Gastroesophageal sphincter (tissue), 3 donors: ENCODE data around the gene ALOX12B.

ENCODE experiments used
- CTCF ChIP-seq, 4 experiments: fragments of 200-600 bp in 2 of 4; fragments of 450-650 bp in 2 of 4; sonication (generic) in 1 of 4; IDR thresholded peaks; one replicate each; pipeline ENCODE4 v1.5.1; 2017 to 2019; ENCODE audit warnings: antibody characterized with exemption in 4 of 4, mild to moderate bottlenecking in 2 of 4, moderate library complexity in 2 of 4
- POLR2AphosphoS5 ChIP-seq: sonication (generic); formaldehyde crosslinking; IDR thresholded peaks from one replicate; pipeline ENCODE4 v1.6.1; 2017; ENCODE audit warnings: antibody characterized with exemption

- no peak for TF ChIP-seq CTCF (IDR thresholded peaks at IDR 0.05)
- no peak for TF ChIP-seq POLR2AphosphoS5
Observed at GRCh38 chr17:8076502-8077266, 10.8 kb downstream of the ALOX12B start.
